ENCODE results near the gene GPBP1L1. TPM values are rescaled to one million over a fixed set of nuclear protein-coding genes. Genes with fewer than 3 reads are reported as not detected.
A peak's percentile ranks its signal among the peaks of the same experiment; 100 is the strongest.

The GPBP1L1 gene
- total RNA-seq, 3 donors from 2014 or later: 167 to 246 (median 179) TPM

DNA sequence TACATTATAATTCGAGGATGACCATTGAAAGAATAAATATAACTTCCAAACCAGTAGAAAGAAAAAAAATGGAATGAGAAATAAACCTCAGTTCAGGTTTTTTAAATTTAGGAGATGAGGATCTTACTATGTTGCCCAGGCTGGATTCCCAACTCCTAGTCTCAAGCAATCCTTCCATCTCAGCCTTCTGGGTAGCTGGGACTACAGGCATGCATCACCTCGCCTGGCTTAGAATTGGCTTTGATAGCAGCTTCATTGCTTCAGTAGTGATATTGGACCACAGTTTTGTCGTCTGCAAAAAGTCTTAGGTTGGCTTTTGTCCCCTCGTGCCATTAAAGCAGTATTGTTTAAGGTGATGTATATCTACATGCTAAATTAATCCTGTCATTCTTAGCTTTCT, 99.6 kb downstream of the GPBP1L1 start:
- Histone ChIP-seq H3K36me3 (ENCODE audit: low read depth) (no peaks in the 10 kb centered on the region), H3K4me3 (no peak overlapping the region), H3K4me1 (ENCODE audit: low read depth) (peaks cover 19% of the 10 kb centered on the region), H3K9me3 (no peaks in the 10 kb centered on the region)
- DNase-seq (no peak), ATAC-seq (no peak)
- TF ChIP-seq, protein P1, sequence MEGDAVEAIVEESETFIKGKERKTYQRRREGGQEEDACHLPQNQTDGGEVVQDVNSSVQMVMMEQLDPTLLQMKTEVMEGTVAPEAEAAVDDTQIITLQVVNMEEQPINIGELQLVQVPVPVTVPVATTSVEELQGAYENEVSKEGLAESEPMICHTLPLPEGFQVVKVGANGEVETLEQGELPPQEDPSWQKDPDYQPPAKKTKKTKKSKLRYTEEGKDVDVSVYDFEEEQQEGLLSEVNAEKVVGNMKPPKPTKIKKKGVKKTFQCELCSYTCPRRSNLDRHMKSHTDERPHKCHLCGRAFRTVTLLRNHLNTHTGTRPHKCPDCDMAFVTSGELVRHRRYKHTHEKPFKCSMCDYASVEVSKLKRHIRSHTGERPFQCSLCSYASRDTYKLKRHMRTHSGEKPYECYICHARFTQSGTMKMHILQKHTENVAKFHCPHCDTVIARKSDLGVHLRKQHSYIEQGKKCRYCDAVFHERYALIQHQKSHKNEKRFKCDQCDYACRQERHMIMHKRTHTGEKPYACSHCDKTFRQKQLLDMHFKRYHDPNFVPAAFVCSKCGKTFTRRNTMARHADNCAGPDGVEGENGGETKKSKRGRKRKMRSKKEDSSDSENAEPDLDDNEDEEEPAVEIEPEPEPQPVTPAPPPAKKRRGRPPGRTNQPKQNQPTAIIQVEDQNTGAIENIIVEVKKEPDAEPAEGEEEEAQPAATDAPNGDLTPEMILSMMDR (IDR thresholded peaks at IDR 0.05): no peak
- intact Hi-C loops (cut with DNase I, micrococcal nuclease): no loop called here

DNA sequence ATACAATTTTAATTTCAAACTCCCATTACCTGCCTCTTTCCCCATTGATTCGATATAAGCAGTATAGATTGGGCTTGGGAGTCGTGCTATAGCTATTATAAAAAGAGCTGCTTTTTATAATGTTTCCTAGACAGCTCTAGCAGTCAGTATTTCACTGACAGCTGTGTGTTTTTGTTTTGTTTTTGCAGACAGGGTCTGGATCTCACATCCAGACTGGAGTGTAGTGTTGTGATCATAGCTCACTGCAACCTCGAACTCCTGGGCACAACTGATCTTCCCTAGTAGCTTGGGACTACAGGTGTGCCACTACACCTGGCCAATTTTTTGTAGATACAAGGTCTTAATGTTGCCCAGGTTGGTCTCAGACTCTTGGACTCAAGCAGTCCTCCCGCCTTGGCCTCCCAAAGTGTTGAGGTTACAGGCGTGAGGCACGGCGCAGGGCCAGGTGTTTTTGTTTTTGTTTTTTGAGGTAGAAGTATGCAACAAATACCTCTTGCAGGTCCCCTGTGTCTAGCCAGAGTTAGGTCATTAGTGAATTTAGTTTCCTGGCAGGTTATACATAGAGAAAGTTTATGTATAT, 100.7 kb downstream of the GPBP1L1 start:
- intact Hi-C loops (cut with DNase I, micrococcal nuclease): no loop called here
- no peaks in the 10 kb centered on the region for H3K9me3 ChIP-seq
- H3K4me1 ChIP-seq (ENCODE audit: low read depth): peaks cover 19% of the 10 kb centered on the region
- no peak overlapping the region for H3K4me3 ChIP-seq
- TF ChIP-seq, protein P1 (IDR thresholded peaks at IDR 0.05): no peak
- no peak for DNase-seq
- ATAC-seq: no peak
- H3K36me3 ChIP-seq (ENCODE audit: low read depth): no peaks in the 10 kb centered on the region

DNA sequence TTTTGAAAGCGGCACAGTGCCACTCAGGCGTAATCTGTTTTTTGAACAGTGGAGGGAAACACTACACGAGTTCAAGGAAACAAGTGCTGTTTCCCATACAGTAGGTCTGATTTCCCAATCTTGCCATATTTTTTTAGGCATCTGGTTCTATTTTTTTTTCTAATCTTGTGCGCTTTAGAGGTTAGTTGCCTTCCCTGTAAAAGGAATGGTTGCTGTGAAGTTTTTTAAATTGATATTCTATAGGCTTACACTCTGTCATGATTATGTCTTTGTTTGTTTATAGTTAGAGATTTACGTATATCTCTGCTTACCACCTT, 101.3 kb downstream of the GPBP1L1 start:
- ATAC-seq: no peak

DNA sequence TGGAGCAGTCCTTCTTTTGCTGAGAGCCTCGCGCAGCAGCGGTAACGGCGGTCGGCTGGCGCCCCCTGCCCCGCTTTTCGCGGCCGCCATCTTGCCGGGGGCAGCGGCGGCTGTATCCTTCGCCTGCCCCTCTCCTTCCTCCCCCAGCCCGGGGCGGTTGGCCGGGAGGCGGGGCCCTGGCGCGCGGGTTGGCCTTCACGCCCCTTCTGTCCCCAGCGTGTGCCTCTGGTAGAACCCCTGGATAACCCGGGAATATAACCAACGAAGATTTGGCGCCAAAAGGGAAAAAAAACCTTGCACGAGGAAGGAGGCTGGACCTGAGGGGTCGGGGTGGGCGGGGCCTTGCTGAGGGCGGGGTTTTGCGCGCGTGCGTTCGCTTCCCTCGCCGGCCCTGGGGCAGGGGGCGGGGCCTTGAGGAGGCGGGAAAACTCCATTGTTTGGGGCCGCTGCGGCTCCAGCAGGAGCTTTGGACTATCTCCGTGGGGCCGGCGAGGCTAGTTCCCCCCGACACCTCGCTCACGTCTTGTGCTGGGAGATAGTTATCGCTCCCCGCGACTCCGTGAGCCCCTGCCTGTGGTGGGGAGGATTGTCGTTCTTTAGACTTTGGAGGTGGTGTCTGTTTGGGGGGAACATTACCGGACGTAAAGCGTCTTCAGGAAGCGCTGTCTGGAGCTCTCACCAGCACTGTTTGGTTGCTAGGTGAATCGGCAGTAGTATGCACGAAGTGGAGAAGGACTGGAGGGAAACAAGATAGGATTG, 101.8 kb downstream of the GPBP1L1 start:
- Histone ChIP-seq H3K36me3 (ENCODE audit: low read depth) (no peaks in the 10 kb centered on the region), H3K4me1 (ENCODE audit: low read depth) (peaks cover 19% of the 10 kb centered on the region), H3K4me3 (peak overlapping the region; percentile 83), H3K9me3 (no peaks in the 10 kb centered on the region)
- intact Hi-C loops (cut with DNase I, micrococcal nuclease): no loop called here
- DNase-seq (peak; percentile 92 to 93 (median 92)), ATAC-seq (peak; percentile 82)
- TF ChIP-seq, protein P1 (IDR thresholded peaks at IDR 0.05): no peak

More for the DNA sequence above, 101.3 kb downstream of the GPBP1L1 start:
- Histone ChIP-seq H3K4me1 (ENCODE audit: low read depth) (peaks cover 19% of the 10 kb centered on the region), H3K36me3 (ENCODE audit: low read depth) (no peaks in the 10 kb centered on the region), H3K4me3 (peak overlapping the region; percentile 83), H3K9me3 (no peaks in the 10 kb centered on the region)
- DNase-seq: no peak
- TF ChIP-seq, protein P1 (IDR thresholded peaks at IDR 0.05): no peak
- intact Hi-C loops (cut with DNase I, micrococcal nuclease): no loop called here

DNA sequence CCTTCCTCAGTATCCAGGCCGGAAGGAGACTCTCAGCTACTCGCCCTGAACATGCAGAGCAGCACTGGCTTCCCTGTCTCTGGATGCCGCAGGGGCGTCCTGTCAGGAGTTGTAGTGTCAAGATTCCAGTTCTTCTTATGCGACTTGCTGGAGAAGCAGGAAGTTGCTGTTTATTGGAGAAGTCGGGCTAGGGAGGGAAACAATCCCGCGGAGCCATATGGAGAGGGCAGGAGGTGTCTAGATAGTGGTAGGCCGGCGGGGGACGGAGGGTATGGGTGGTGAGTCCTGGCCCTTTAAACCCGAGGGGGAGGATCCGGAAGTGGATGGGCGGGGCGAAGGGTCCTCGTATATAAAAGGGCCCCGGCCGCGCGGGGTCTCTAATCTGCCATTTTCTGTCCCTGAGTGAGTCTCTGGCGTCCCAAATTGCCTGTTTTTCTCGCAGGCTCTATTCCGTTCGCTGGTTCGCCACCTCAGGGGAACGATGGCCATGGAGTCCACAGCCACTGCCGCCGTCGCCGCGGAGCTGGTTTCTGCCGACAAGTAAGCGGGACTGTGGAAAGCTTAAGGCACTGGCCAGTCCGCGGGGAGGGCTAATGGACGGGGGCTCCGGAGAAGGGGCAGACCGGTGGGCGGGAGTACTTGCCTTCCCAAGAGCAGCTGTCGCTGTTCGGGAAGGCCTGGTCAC, 102.5 kb downstream of the GPBP1L1 start, which contains the start of gene NASP:
Gene NASP, plus strand, starts transcription at position 376 of the 685 bp plus-strand sequence. Its CDS starts 106 bp downstream, at position 482.
- Histone ChIP-seq H3K9me3 (no peaks in the 10 kb centered on the region), H3K4me3 (peak within 1 kb of the TSS; percentile 83), H3K36me3 (ENCODE audit: low read depth) (no peaks in the 10 kb centered on the region), H3K4me1 (ENCODE audit: low read depth) (peaks cover 19% of the 10 kb centered on the region)
- TF ChIP-seq, protein P1 (IDR thresholded peaks at IDR 0.05): no peak
- DNase-seq (peak; percentile 93 to 95 (median 94)), ATAC-seq (peak; percentile 84)
- intact Hi-C loops (cut with DNase I, micrococcal nuclease): no loop called here

All from mucosa of descending colon (tissue), 3 donors.